Measurements from ENCODE around the gene GTF2F2.

GTF2F2 gene

DNA sequence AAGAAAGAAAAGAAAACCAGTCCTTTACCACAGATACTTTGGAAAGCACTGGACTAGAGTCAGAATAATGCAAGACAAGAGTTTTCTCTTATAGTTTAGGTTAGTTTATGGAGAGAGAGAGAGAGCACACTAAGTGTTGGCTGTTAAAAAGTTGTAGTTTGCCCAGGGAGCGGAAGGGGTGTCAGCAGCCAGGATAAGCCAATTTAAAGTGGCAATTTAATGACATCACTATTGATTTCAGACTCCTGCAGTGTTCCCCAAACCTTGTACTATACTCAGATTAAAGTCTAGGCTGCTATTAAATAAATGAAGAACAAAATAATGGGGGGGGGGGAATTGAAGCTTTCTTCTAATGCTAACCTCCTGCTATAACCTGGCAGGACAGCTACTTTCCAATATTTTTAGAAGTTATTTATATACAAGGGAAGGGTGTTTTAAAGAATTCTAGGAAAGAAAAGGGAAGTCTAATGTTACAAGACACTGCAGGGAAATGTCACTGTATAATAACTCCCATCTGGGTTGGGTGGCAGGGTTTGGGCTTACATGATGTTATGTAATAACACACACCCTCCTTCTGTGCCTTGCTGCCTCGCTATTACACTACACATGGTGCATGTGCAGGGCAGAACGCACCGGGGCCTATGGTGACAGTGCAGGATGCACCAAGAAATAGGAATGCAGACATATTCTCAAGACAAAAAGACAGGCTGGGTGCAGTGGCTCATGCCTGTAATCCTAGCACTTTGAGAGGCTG lies 200.7 kb downstream of the GTF2F2 start:
- no peak for DNase-seq (ENCODE audit: low read depth in 2 of 2)
- H3K4me3 ChIP-seq (replicated peaks in 1 of 2; ENCODE audit: low read depth in 2 of 2, low read length in 2 of 2): no peak overlapping the region
- TF ChIP-seq, protein P1, sequence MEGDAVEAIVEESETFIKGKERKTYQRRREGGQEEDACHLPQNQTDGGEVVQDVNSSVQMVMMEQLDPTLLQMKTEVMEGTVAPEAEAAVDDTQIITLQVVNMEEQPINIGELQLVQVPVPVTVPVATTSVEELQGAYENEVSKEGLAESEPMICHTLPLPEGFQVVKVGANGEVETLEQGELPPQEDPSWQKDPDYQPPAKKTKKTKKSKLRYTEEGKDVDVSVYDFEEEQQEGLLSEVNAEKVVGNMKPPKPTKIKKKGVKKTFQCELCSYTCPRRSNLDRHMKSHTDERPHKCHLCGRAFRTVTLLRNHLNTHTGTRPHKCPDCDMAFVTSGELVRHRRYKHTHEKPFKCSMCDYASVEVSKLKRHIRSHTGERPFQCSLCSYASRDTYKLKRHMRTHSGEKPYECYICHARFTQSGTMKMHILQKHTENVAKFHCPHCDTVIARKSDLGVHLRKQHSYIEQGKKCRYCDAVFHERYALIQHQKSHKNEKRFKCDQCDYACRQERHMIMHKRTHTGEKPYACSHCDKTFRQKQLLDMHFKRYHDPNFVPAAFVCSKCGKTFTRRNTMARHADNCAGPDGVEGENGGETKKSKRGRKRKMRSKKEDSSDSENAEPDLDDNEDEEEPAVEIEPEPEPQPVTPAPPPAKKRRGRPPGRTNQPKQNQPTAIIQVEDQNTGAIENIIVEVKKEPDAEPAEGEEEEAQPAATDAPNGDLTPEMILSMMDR (IDR thresholded peaks at IDR 0.05; ENCODE audit: low read depth, low read length): no peak

DNA sequence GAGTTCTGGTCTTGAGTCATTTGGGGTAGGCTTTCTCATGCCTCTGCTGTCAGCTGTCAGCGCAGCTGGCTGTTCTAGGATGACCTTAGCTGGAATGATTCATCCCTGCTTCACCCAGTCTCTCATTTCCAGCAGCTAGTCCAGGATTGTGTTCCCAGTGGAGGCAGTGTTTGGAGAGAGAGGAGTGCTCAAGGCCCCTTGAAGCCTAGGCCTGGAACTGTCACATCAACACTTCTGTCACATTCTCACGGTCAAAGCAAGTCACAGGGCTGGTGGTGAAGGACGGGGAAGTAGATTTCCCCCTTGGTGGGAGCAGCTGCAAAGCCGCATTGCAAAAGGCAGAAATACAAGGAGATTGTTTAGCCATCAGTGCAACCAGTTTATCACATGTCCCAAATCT lies 205.5 kb downstream of the GTF2F2 start:
- peak; percentile 87 to 94 for DNase-seq (ENCODE audit: low read depth in 2 of 2)
- H3K4me3 ChIP-seq (replicated peaks in 1 of 2; ENCODE audit: low read depth in 2 of 2, low read length in 2 of 2): no peak overlapping the region
- TF ChIP-seq, protein P1 (IDR thresholded peaks at IDR 0.05; ENCODE audit: low read depth, low read length): no peak

DNA sequence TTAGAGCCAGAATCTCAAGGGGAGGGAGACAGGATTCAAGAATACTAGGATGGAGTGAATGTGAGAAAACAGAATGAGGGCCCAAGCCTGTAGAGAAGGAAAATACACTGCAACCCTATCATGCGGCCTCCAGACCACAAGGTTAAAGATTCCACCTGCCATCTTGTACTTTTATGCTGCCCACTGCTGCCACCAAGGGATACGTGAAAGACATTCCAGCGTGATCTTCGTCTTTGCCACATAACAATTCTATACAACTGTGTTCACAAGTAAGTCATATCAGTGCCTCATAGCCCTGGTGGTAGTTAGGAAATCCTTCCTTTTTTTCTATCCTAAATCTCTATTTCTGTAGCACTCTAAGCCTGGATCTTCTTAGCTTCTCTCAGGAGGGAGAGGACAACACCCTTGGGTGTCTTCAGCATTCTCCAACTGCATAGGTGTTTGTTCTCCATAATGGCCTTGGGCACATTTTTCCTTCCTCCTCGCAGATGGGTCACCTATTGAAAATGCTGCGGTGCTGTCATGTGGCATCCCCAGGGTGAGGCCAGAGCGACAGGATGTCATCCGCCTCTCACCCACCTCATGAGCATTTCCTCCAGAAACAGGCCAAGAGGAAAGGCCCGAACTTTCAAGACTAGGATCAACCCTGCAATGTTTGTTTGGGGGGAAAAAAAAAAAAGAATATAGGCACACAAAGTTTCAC lies 207.1 kb downstream of the GTF2F2 start:
- DNase-seq (ENCODE audit: low read depth in 2 of 2): no peak
- no peak overlapping the region for H3K4me3 ChIP-seq (replicated peaks in 1 of 2; ENCODE audit: low read depth in 2 of 2, low read length in 2 of 2)
- TF ChIP-seq, protein P1 (IDR thresholded peaks at IDR 0.05; ENCODE audit: low read depth, low read length): no peak

DNA sequence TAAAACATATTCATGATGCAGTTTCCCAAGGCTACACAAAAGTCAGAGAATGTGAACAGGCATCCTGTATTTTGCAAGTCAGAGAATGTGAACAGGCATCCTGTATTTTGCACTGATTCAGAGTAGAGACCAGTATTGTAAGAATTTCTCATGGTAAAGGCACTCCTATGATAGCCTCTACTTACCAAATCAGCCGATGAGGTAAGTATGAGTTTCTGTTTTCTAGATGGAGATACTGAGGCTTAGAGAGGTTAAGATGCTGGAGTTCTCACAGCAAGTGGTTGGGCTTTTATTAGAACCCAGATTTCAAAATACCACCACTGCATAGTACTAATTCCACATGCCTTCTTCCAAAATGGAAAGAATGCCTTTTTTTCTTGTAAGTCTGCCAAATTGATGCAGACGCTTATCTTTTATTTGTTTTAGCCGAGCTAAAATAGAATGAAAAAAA lies 208.4 kb downstream of the GTF2F2 start:
- TF ChIP-seq, protein P1 (IDR thresholded peaks at IDR 0.05; ENCODE audit: low read depth, low read length): no peak
- peak; percentile 80 to 91 for DNase-seq (ENCODE audit: low read depth in 2 of 2)
- no peak overlapping the region for H3K4me3 ChIP-seq (replicated peaks in 1 of 2; ENCODE audit: low read depth in 2 of 2, low read length in 2 of 2)

DNA sequence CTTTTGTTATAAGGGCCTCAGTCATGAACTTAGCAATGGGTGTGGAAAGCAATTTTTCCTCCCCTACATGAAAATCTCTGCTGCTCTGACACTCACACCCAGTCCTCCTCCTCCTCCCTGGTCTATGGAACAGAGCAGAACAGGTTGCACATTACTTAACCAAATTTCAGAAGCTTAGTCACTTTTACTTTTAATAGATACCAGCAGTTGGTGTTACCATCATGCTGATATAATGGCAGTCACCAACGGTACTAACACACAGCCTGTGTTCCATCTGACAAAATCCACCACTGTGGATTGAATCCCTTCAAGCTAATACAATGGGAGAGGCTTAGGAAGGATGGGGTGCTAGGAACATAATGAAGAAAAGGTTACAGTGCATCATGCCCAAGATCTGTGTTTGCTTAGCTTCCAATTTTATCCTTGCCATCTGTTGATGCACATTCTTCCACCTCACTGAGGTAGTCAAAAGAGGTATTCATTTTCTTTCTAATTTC lies 210.9 kb downstream of the GTF2F2 start:
- H3K4me3 ChIP-seq (replicated peaks in 1 of 2; ENCODE audit: low read depth in 2 of 2, low read length in 2 of 2): no peak overlapping the region
- DNase-seq (ENCODE audit: low read depth in 2 of 2): peak in 1 of 2 donors; percentile 39
- TF ChIP-seq, protein P1 (IDR thresholded peaks at IDR 0.05; ENCODE audit: low read depth, low read length): no peak

DNA sequence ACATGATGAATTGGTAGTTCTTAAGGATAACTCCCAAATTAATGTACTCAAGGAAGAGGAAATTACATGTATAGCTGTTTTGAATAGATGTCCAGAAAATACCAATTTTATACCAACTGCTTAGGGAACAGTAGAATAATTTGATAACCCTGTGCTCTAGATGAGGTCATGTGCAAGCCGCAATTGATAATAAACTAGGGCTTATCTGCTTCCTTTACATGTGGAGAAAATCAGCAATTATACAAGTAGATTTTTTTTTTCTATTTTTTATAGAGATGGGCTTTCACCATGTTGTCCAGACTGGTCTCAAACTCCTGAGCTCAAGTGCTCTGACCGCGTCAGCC lies 211.4 kb downstream of the GTF2F2 start:
- TF ChIP-seq, protein P1 (IDR thresholded peaks at IDR 0.05; ENCODE audit: low read depth, low read length): no peak
- H3K4me3 ChIP-seq (replicated peaks in 1 of 2; ENCODE audit: low read depth in 2 of 2, low read length in 2 of 2): no peak overlapping the region
- DNase-seq (ENCODE audit: low read depth in 2 of 2): no peak
